Testis (tissue), 3 donors: ENCODE results near the gene TTC28. TPM values are rescaled to one million over a fixed set of nuclear protein-coding genes. Genes with fewer than 3 reads are reported as not detected.
"Not testable (repeated sequence)": the region's sequence is repeated elsewhere in the genome, so short reads cannot be mapped to it uniquely, and the experiment has no call there.

Experiments used
- DNase-seq: peaks from one replicate; pipeline ENCODE4 v3.0.0-alpha.2; 2019
- H3K27ac ChIP-seq, 2 donors: fragments of 200-600 bp; sonication (generic); one replicate each; pipeline ENCODE4 v1.5.1; 2019
- H3K27me3 ChIP-seq: fragments of 200-600 bp; sonication (generic); one replicate; pipeline ENCODE4 v1.5.1; 2019
- H3K36me3 ChIP-seq: fragments of 200-600 bp; sonication (generic); one replicate; pipeline ENCODE4 v1.5.1; 2017; ENCODE audit warnings: low read depth; ENCODE audit errors: missing control alignments
- H3K4me1 ChIP-seq: fragments of 200-600 bp; sonication (generic); one replicate; pipeline ENCODE4 v1.5.1; 2019
- H3K4me3 ChIP-seq, 2 donors: fragments of 200-600 bp; sonication (generic); one replicate each; pipeline ENCODE4 v1.5.1; 2017 to 2019
- H3K9me3 ChIP-seq: fragments of 200-600 bp; sonication (generic); one replicate; pipeline ENCODE4 v1.5.1; 2017
- POLR2A ChIP-seq: fragments of 450-650 bp; IDR thresholded peaks from one replicate; pipeline ENCODE4 v1.6.1; 2017; ENCODE audit warnings: antibody characterized with exemption, mild to moderate bottlenecking, moderate library complexity
- WGBS, 2 donors: methylation state at CpG; one replicate each; pipeline ENCODE4 v1.1.5; 2018; 5-methylcytosine and 5-hydroxymethylcytosine counted together
- intact Hi-C: fragments of 100-400 bp; cut with DNase I; formaldehyde crosslinking; loops from one replicate; pipeline ENCODE4 v1.15.1; 2023; ENCODE audit warnings: low total_unique reads
- polyA plus RNA-seq: library from polyadenylated mRNA; stranded (reverse); fragments of 350-450 nt; fragmentation: Illumina TruSeq; extraction: RNeasy Lipid Tissue Mini Kit (QIAGEN cat#74804); gene quantifications from one replicate; pipeline ENCODE4 v1.2.3, GENCODE V29; 2014; ENCODE audit warnings: low read depth, low replicate concordance; ENCODE audit not compliant: insufficient read depth
- total RNA-seq, 2 donors: library from RNA; depleted of rRNA; stranded (reverse); fragments of >200 nt; gene quantifications; one replicate each; pipeline ENCODE4 v1.2.3, GENCODE V29; 2016
- TF ChIP-seq, protein P1 (sequence below), 3 experiments: fragments of 450-650 bp in 2 of 3; fragments of 200-600 bp in 1 of 3; sonication (generic) in 1 of 3; IDR thresholded peaks; one replicate each; pipeline ENCODE4 v1.5.1; 2016 to 2019; ENCODE audit warnings: antibody characterized with exemption in 3 of 3, mild to moderate bottlenecking in 2 of 3, moderate library complexity in 1 of 3

The TTC28 gene
- total and polyA plus RNA-seq, 3 donors from 2014 or later, result 29.4 to 121 (median 75.5) TPM

DNA sequence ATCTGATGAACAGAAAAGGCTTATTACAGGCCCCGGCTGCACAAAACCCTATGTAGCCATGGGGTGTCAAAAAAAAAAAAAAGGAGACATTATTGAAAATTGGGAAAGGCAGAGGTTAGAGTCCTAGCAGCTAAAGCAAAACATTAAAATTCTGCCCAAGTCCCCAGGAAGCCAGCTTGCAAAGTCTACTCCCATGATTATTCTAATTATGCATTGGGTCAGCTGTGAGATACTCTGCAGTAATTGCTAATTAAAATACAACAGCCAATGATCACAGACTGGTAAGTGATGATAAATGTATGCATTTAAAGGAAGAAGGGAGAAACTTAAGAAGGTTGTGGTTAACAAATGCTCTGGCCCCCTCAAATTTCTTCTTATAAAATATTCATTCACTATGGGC, 473.7 kb downstream of the TTC28 start:
- Histone ChIP-seq H3K27ac (no peak overlapping the region), H3K9me3 (no peaks in the 10 kb centered on the region), H3K27me3 (no peaks in the 10 kb centered on the region), H3K4me1 (no peaks in the 10 kb centered on the region), H3K36me3 (no peaks in the 10 kb centered on the region), H3K4me3 (no peak overlapping the region)
- intact Hi-C loops, result no loop called here
- TF ChIP-seq, protein P1, sequence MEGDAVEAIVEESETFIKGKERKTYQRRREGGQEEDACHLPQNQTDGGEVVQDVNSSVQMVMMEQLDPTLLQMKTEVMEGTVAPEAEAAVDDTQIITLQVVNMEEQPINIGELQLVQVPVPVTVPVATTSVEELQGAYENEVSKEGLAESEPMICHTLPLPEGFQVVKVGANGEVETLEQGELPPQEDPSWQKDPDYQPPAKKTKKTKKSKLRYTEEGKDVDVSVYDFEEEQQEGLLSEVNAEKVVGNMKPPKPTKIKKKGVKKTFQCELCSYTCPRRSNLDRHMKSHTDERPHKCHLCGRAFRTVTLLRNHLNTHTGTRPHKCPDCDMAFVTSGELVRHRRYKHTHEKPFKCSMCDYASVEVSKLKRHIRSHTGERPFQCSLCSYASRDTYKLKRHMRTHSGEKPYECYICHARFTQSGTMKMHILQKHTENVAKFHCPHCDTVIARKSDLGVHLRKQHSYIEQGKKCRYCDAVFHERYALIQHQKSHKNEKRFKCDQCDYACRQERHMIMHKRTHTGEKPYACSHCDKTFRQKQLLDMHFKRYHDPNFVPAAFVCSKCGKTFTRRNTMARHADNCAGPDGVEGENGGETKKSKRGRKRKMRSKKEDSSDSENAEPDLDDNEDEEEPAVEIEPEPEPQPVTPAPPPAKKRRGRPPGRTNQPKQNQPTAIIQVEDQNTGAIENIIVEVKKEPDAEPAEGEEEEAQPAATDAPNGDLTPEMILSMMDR (IDR thresholded peaks at IDR 0.05), result no peak
- no peak for TF ChIP-seq POLR2A
- no peak for DNase-seq
- WGBS, 2 donors, result 100% methylated on average over 1 of the region's 1 CpG

DNA sequence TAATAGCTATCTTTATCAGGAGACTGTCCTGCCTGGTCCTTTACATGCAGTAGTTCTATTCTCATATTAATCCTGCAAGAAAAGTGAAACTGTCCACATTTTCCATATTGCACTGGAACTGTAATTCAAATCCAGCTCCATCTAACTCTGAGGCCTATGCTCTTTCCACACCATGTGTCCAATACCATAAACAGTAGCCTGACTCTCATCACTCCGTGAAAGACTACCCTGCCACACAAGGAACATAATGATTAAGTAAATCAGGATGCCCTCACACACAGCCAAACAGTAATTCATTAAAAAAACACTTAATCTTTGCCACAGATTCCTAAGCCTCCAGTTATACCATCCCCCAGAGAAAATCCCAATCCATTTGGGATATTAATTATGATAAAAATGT, 475.3 kb downstream of the TTC28 start:
- H3K36me3 ChIP-seq, result no peaks in the 10 kb centered on the region
- no peak overlapping the region for H3K4me3 ChIP-seq
- H3K27me3 ChIP-seq, result no peaks in the 10 kb centered on the region
- 68 to 76% methylated on average over 1 of the region's 1 CpG for WGBS, 2 donors
- intact Hi-C loops, result no loop called here
- H3K9me3 ChIP-seq, result no peaks in the 10 kb centered on the region
- no peak overlapping the region for H3K27ac ChIP-seq
- TF ChIP-seq, protein P1 (IDR thresholded peaks at IDR 0.05), result no peak
- no peak for TF ChIP-seq POLR2A
- no peak for DNase-seq
- H3K4me1 ChIP-seq, result no peaks in the 10 kb centered on the region

DNA sequence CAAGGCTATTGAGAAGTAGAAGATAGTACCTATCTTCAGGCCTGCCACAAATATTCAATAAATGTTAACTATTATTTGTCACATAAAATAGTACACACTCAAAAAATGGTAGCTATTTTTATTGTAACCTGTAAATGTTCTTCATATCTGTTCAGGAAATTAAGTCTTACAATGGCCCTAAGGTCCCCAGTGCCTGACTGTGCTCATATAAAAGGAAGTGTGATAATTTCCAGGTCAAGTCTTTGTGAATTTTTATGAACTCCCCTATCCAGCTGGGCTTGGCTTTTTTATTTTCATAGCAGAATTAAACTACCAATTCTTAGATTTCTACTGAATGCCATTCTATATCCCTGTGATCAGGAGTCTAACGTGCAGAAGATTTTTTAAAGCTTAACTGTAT, 476.4 kb downstream of the TTC28 start:
- Histone ChIP-seq H3K36me3 (no peaks in the 10 kb centered on the region), H3K27me3 (no peaks in the 10 kb centered on the region), H3K9me3 (no peaks in the 10 kb centered on the region), H3K4me1 (no peaks in the 10 kb centered on the region), H3K4me3 (no peak overlapping the region), H3K27ac (no peak overlapping the region)
- intact Hi-C loops, result no loop called here
- 70 to 80% methylated on average over 1 of the region's 1 CpG for WGBS, 2 donors
- DNase-seq, result no peak
- TF ChIP-seq, protein P1 (IDR thresholded peaks at IDR 0.05), result no peak
- TF ChIP-seq POLR2A, result no peak

DNA sequence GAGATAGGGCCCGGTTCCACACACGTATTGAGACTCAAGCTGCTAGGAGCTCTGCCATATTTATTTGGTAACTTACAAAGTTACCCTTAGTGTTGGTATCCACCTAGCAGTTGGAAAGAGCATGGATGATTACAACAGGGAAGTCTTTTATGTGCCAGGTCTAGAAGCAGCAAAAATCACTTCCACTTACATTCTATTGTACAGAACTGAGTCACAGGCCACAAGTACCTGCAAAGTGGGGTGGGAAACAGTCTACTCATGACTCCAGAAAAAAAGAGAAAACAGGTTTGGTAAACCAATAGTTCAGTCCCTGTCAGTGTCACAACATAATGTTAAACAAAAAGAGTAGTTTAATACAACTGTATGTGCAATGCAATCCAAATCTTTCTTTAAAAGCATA, 480.9 kb downstream of the TTC28 start:
- intact Hi-C loops, result no loop called here
- no peaks in the 10 kb centered on the region for H3K4me1 ChIP-seq
- no peak overlapping the region for H3K4me3 ChIP-seq
- 92 to 93% methylated on average over 2 of the region's 2 CpGs for WGBS, 2 donors
- no peak for TF ChIP-seq POLR2A
- no peaks in the 10 kb centered on the region for H3K27me3 ChIP-seq
- DNase-seq, result no peak
- H3K36me3 ChIP-seq, result no peaks in the 10 kb centered on the region
- no peak overlapping the region for H3K27ac ChIP-seq
- H3K9me3 ChIP-seq, result no peaks in the 10 kb centered on the region

DNA sequence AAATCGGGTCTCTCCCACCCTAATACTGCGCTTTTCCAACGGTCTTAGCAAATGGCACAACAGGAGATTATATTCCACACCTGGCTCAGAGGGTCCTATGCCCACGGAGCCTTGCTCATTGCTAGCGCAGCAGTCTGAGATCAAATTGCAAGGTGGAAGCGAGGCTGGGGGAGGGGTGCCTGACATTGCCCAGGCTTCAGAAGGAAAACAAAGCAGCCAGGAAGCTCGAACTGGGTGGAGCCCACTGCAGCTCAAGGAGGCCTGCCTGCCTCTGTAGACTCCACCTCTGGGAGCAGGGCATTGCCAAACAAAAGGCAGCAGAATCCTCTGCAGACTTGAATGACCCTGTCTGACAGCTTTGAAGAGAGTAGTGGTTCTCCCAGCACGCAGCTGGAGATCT, 488.1 kb downstream of the TTC28 start:
- H3K36me3 ChIP-seq, H3K9me3 ChIP-seq, intact Hi-C loops, H3K4me1 ChIP-seq, H3K4me3 ChIP-seq, H3K27ac ChIP-seq, H3K27me3 ChIP-seq, DNase-seq: not testable (repeated sequence)
- 91 to 93% methylated on average over 7 to 8 of the region's 8 CpGs for WGBS, 2 donors

DNA sequence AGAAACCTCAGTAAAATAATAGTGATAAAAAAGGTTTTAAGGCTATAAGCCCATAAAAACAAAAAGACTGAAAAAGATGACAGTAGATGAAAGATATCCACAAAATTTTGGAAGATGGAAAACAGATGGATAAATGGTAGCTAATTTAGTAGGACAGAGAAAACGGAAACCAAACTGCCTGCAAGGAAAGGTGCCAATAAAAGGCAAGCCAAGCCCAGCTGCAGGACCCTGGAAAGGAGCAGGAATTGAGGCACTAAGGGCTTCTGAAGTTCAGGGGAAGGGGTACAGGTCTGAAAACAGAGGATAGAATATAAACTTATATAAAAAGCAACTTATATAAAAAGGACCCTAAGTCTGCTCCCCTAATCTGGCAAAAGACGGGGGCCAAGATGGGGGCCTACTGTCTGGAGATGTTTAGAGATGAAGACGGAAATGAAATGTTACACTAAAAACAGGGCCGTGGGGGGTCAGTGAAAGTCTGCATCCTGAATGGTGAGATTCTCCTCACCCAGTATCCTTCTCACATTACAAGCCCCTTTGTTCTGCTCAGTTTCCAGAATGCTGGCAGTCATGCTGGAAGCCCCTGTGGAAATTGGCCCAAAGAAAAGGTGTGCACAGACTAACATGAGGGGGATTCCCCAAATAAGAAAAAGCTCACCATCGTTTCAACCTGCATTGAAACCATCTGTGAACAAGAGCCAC, 491.3 kb downstream of the TTC28 start:
- H3K4me3 ChIP-seq, result no peak overlapping the region
- H3K9me3 ChIP-seq, result no peaks in the 10 kb centered on the region
- H3K27ac ChIP-seq, result no peak overlapping the region
- no peaks in the 10 kb centered on the region for H3K36me3 ChIP-seq
- no peaks in the 10 kb centered on the region for H3K4me1 ChIP-seq
- DNase-seq, result no peak
- intact Hi-C loops, result no loop called here
- H3K27me3 ChIP-seq, result no peaks in the 10 kb centered on the region
- TF ChIP-seq, protein P1 (IDR thresholded peaks at IDR 0.05), result no peak
- no peak for TF ChIP-seq POLR2A
- 74 to 75% methylated on average over 5 of the region's 5 CpGs for WGBS, 2 donors
